GM18517 (cell line): ENCODE results near the gene OLIG2.

Source experiments
- ATAC-seq: cut with Tn5 transposase; IDR thresholded peaks from one replicate; pipeline ENCODE4 v1.9.1; 2021; ENCODE audit warnings: mild to moderate bottlenecking, moderate library complexity; ENCODE audit not compliant: unreplicated experiment

Gene OLIG2

GRCh38 chr21:33063907-33064622 lies 38.3 kb downstream of the OLIG2 start:
- ATAC-seq = no peak

GRCh38 chr21:33064623-33065390 lies 39.1 kb downstream of the OLIG2 start:
- ATAC-seq = no peak

- ATAC-seq = no peak
Observed at GRCh38 chr21:33067043-33067442, 41.3 kb downstream of the OLIG2 start.

GRCh38 chr21:33067457-33067856 lies 41.7 kb downstream of the OLIG2 start:
- ATAC-seq = no peak

GRCh38 chr21:33069243-33069642 lies 43.5 kb downstream of the OLIG2 start:
- ATAC-seq = no peak

GRCh38 chr21:33069645-33069993 lies 43.9 kb downstream of the OLIG2 start:
- ATAC-seq = no peak

- ATAC-seq = peak; percentile 58
Observed at GRCh38 chr21:33069994-33070743, 44.4 kb downstream of the OLIG2 start, which contains the start of gene OLIG1. Gene OLIG1 (plus strand): TSS chr21:33070141. CDS start chr21:33070247, 106 bp downstream.

- no peak for ATAC-seq
Observed at GRCh38 chr21:33070744-33070997, 44.9 kb downstream of the OLIG2 start.

GRCh38 chr21:33070998-33071769 lies 45.4 kb downstream of the OLIG2 start:
- no peak for ATAC-seq

GRCh38 chr21:33071770-33072306 lies 46.1 kb downstream of the OLIG2 start:
- ATAC-seq = no peak

- ATAC-seq = no peak
Observed at GRCh38 chr21:33073636-33074035, 47.9 kb downstream of the OLIG2 start.

- no peak for ATAC-seq
Observed at GRCh38 chr21:33075128-33075527, 49.4 kb downstream of the OLIG2 start.

GRCh38 chr21:33075596-33076195 lies 50.0 kb downstream of the OLIG2 start:
- no peak for ATAC-seq

GRCh38 chr21:33076600-33077329 lies 51.0 kb downstream of the OLIG2 start:
- ATAC-seq = no peak
